ENCODE results near the gene VTA1. TPM values are rescaled to one million over a fixed set of nuclear protein-coding genes. Genes with fewer than 3 reads are reported as not detected.
A peak's percentile ranks its signal among the peaks of the same experiment; 100 is the strongest.

Gene VTA1
- total and polyA plus RNA-seq, 2 of the 13 experiments (the other 11 are each of a cell fraction or from before 2014, with no cell fraction given): 70.7 to 89.1 TPM

DNA sequence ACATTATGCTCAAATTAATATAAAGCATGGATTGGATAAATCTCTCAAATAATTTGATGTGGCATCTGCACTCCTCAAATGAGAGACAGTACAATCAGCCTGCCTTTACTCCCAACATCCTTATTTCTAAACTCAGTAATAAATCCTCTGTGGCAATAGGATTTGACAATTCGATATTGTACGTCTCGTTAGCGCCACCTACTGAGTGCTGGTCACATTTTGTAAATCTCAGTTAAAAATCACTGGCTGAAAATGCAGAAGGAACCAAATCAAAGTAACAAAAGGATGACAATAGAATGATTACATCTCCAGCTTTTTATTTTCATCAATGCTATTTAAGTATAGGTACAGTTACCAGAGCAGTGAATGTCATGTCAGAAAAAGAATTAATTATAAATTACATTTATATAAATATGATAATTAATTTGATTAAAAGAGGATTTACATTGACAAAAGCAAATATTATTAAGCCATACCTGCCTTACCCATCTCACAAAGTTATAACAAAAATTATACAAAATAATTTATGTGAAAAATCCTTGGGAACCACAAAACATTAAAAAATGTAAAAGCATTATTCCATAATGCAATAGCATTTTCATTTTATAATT lies 34.5 kb upstream of the VTA1 start (continued):
- TF ChIP-seq MEIS1 (CRISPR knock-in tag; IDR thresholded peaks at IDR 0.05; ENCODE audit: borderline replicate concordance) (no peak), ZNF224 (CRISPR knock-in tag; IDR thresholded peaks at IDR 0.05) (no peak), CENPT (CRISPR knock-in tag; IDR thresholded peaks at IDR 0.05; ENCODE audit: low read depth) (no peak), ZNF136 (CRISPR knock-in tag; IDR thresholded peaks at IDR 0.05; ENCODE audit: low read depth) (no peak), MEF2D (CRISPR knock-in tag; IDR thresholded peaks at IDR 0.05) (no peak), AGO2 (optimal IDR thresholded peaks at IDR 0.05; ENCODE audit: low read depth, low read length) (no peak), SRF (IDR thresholded peaks at IDR 0.05; ENCODE audit: low read depth, low read length) (no peak), FOXA3 (CRISPR knock-in tag; IDR thresholded peaks at IDR 0.05) (0 out of 2 replicates have a peak, but pooled peaks have one; percentile 17), ZBTB37 (CRISPR knock-in tag; IDR thresholded peaks at IDR 0.05) (no peak), HDAC1 (CRISPR knock-in tag; IDR thresholded peaks at IDR 0.05) (no peak), ZFP36 (IDR thresholded peaks at IDR 0.05; ENCODE audit: borderline replicate concordance, low read depth, low read length, partially characterized antibody) (peak; percentile 35), ZNF362 (CRISPR knock-in tag; IDR thresholded peaks at IDR 0.05; ENCODE audit: borderline replicate concordance) (no peak), CEBPG (CRISPR knock-in tag; IDR thresholded peaks at IDR 0.05) (peak; percentile 52), CTCF (CRISPR knock-in tag; IDR thresholded peaks at IDR 0.05) (peak; percentile 86), TEAD2 (CRISPR knock-in tag; IDR thresholded peaks at IDR 0.05) (no peak), ZNF317 (CRISPR knock-in tag; IDR thresholded peaks at IDR 0.05) (no peak), ZNF570 (CRISPR knock-in tag; IDR thresholded peaks at IDR 0.05; ENCODE audit: borderline replicate concordance) (no peak), AHR (CRISPR knock-in tag; IDR thresholded peaks at IDR 0.05) (no peak), RELA (CRISPR knock-in tag; IDR thresholded peaks at IDR 0.05) (no peak), FOXP1 (IDR thresholded peaks at IDR 0.05) (no peak), FOXP1 (CRISPR knock-in tag; IDR thresholded peaks at IDR 0.05) (no peak), HMG20B (CRISPR knock-in tag; conservative IDR thresholded peaks at IDR 0.05) (no peak), CBX1 (IDR thresholded peaks at IDR 0.05; ENCODE audit: low read depth) (no peak)
- TF ChIP-seq, protein P1, sequence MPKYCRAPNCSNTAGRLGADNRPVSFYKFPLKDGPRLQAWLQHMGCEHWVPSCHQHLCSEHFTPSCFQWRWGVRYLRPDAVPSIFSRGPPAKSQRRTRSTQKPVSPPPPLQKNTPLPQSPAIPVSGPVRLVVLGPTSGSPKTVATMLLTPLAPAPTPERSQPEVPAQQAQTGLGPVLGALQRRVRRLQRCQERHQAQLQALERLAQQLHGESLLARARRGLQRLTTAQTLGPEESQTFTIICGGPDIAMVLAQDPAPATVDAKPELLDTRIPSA (CRISPR knock-in tag; IDR thresholded peaks at IDR 0.05; ENCODE audit: borderline replicate concordance): no peak
- TF ChIP-seq, protein P2, sequence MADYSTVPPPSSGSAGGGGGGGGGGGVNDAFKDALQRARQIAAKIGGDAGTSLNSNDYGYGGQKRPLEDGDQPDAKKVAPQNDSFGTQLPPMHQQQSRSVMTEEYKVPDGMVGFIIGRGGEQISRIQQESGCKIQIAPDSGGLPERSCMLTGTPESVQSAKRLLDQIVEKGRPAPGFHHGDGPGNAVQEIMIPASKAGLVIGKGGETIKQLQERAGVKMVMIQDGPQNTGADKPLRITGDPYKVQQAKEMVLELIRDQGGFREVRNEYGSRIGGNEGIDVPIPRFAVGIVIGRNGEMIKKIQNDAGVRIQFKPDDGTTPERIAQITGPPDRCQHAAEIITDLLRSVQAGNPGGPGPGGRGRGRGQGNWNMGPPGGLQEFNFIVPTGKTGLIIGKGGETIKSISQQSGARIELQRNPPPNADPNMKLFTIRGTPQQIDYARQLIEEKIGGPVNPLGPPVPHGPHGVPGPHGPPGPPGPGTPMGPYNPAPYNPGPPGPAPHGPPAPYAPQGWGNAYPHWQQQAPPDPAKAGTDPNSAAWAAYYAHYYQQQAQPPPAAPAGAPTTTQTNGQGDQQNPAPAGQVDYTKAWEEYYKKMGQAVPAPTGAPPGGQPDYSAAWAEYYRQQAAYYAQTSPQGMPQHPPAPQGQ (CRISPR knock-in tag; IDR thresholded peaks at IDR 0.05; ENCODE audit: borderline replicate concordance): no peak

All from HepG2 (cell line).